LNCAP (cell line): ENCODE measurements around the gene PROK2.

Experiments used
- TF ChIP-seq, protein P1 (sequence below): fragments of 450-650 bp; IDR thresholded peaks from 2 replicates; pipeline ENCODE4 v1.5.1; 2017; ENCODE audit warnings: mild to moderate bottlenecking

PROK2 gene

GRCh38 chr3:71801986-71802385, 17.0 kb upstream of the PROK2 start:
- TF ChIP-seq, protein P1, sequence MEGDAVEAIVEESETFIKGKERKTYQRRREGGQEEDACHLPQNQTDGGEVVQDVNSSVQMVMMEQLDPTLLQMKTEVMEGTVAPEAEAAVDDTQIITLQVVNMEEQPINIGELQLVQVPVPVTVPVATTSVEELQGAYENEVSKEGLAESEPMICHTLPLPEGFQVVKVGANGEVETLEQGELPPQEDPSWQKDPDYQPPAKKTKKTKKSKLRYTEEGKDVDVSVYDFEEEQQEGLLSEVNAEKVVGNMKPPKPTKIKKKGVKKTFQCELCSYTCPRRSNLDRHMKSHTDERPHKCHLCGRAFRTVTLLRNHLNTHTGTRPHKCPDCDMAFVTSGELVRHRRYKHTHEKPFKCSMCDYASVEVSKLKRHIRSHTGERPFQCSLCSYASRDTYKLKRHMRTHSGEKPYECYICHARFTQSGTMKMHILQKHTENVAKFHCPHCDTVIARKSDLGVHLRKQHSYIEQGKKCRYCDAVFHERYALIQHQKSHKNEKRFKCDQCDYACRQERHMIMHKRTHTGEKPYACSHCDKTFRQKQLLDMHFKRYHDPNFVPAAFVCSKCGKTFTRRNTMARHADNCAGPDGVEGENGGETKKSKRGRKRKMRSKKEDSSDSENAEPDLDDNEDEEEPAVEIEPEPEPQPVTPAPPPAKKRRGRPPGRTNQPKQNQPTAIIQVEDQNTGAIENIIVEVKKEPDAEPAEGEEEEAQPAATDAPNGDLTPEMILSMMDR: no peak

DNA sequence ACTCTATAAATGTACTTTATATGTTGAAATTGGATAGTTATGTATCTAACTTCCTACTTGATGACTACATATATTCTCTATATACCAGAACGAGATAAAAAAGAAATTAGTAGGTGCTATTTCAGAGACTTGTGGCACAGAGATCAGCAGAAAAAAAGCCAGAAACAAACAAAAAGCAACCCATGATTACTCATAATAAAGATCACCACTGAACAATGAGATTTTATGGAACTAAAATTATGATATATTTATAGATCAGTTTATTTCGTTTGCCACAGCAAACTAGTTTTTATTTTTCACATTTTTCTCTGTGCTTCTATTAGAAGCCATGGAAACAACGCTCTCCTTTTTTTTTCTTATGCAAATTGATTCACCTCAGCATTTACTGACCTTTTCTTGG, 15.1 kb upstream of the PROK2 start:
- TF ChIP-seq, protein P1: no peak

- TF ChIP-seq, protein P1: no peak
These were observed 12.5 kb upstream of the PROK2 start for GRCh38 chr3:71797455-71797854.

DNA sequence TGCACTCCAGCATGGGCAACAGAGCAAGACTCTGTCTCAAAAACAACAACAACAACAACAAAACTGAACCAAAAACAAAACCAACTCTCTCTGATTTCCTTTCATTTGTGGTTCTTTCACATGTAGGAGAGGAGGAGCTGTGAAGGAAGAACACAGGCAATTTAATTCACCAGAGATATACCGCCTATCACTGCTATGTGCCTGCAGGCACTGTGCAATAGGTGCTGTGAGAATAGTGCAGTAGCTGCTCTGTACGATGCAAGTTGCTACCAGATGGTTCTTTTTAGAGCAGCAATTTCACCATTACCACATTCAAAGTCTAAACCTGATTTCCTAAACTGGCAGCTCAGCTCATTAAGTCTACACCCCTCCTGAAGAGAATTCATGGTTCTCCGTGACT, 11.3 kb upstream of the PROK2 start:
- TF ChIP-seq, protein P1: no peak

- TF ChIP-seq, protein P1: no peak
These were observed 6.7 kb upstream of the PROK2 start for GRCh38 chr3:71791634-71792033.

- TF ChIP-seq, protein P1: no peak
These were observed 5.0 kb upstream of the PROK2 start for GRCh38 chr3:71789922-71790321.

DNA sequence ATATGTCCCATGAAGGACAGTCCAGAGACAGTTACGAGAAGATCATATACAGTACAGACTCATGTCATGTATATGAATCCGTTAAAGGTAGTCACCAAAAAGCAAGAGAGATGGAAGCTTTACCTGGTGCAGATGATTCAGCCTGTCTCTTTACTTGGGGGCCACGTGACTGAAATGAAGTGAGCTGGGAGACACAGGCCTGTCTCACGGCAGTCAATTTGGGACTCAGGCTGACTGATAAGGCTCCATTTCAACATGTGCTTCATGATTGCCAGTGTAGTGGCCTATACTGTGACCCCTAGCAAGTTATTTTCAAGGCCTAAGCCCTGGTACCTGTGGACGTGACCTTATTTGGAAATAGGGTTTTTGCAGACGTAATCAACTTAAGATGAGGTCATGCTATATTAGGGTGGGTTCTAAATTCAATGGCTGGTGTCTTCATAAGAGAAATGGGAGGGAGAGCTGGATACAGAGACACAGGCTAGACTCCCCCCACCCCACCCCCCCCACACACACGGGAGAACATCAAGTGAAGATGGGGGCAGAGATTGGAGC, 3.0 kb upstream of the PROK2 start:
- TF ChIP-seq, protein P1: no peak

DNA sequence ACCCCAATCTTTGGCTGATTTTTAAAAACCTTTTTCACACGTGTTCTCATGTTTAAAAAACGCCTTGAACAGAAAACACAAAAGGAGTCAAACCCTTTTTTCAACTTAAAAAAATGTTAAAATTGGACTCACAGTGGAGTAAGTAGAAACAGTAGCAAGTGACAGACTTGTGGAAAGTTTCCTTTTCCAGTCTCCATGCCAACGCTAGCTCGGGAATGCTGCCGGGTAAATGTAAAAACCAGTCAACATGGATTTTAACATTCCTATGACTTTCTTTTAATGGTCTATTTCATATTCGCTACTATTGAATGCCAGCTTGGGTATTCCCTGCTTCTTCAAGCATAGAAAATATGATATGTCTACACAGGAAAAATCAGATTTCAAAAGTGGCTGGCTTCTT, 1.6 kb upstream of the PROK2 start:
- TF ChIP-seq, protein P1: no peak
